Measurements from ENCODE around the gene HIC2.
"Not testable (repeated sequence)": the region's sequence is repeated elsewhere in the genome, so short reads cannot be mapped to it uniquely, and the experiment has no call there.

HIC2 gene

GRCh38 chr22:21497984-21498383 is 80.8 kb downstream of the HIC2 start:
- not testable (repeated sequence) for DNase-seq

DNA sequence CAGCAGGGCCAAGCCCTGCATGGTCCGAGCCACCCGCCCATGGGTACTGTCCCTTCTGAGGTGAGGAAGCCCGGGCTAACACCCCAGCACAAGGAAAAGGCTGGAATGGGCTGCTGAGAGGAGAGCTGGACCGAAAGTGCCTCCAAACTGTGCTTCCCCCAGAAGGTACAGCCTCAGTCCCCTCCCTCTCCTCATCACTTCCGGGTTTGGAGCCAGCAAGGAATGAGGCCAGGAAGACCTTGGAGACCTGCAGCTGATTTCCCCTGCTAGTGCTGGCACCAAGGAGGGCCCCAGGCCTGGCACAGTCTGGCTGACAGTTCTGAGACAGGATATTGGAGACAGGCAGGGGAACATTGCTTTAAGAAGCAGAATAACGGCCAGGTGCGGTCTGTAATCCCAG is 81.3 kb downstream of the HIC2 start:
- DNase-seq, result not testable (repeated sequence)

DNA sequence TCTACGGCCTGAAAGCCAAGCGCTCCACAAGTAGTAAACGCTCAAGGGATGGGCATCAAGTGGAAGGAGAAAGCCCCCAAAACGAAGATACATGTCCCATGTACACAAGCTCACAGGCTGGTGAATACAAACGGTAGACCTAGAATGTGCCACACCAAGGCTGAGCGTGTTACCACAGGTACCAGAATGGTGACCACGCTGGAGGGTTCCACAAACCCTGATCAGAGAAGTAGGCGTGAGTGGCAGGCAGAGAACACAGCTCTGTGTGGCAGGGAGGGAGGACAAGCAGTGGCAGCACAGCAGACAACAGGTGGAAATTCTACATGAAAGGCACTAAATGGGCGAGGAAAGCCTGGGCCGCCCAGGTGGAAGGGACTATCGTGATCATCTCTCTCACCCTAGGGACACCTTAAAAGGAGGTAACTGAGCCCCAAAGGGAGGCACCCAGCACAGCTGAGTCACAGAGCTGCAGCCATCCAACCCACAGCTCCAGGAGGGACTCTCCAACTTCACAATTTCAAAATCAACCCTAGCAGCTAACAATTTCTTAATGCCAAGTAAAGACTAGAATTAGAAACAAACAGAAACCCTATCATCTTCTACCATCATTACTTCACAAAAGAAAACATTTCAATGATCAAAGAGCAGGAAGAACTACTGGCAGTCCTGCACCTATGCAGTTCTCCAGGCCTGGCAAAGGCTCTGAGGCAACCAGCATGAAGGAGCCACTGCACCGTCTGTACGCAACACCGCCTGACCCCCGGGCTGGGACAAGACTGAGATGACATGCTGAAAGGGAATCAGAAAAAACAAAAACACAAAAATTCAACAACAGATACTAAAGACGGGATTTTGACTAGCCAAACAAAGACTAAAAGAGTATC is 82.7 kb downstream of the HIC2 start:
- DNase-seq, result not testable (repeated sequence)

Data from CD4-positive, alpha-beta T cell treated with Interleukin-17A for 4 hours (primary cell).